MCF 10A (cell line): Measurements from ENCODE around the gene VKORC1. TPM values are rescaled to one million over a fixed set of nuclear protein-coding genes. Genes with fewer than 3 reads are reported as not detected.

ENCODE experiments used
- BruUV-seq: library from RNA; stranded (reverse); fragments of 400-500 nt; replicated peaks from 2 replicates; lab custom pipeline; 2021; lab: Mats Ljungman, UMichigan
- CTCF ChIA-PET: fragments of 300-600 bp; sonication (Branson Sonifier 250); formaldehyde crosslinking; extraction: SDS; loops from one replicate; lab custom pipeline; 2021; ENCODE audit warnings: antibody characterized with exemption, inconsistent platforms; lab: Yijun Ruan, JAX
- POLR2A ChIA-PET: fragments of 300-600, 350-650 bp; sonication (Branson Sonifier 250); formaldehyde crosslinking; extraction: SDS; loops from one replicate; lab custom pipeline; 2020; ENCODE audit warnings: antibody characterized with exemption, inconsistent platforms; lab: Yijun Ruan, JAX
- DNase-seq: peaks from one replicate; pipeline ENCODE4 v3.0.0-alpha.2; 2018; ENCODE audit not compliant: unreplicated experiment
- H3K27ac Mint-ChIP-seq: one replicate; pipeline ENCODE4 v1.8.0; 2022; ENCODE audit warnings: mild to moderate bottlenecking, low read depth, mixed read lengths; ENCODE audit not compliant: unreplicated experiment
- H3K27me3 Mint-ChIP-seq: one replicate; pipeline ENCODE4 v1.8.0; 2022; ENCODE audit warnings: mixed read lengths; ENCODE audit not compliant: insufficient read depth, unreplicated experiment
- H3K36me3 Mint-ChIP-seq: one replicate; pipeline ENCODE4 v1.8.0; 2022; ENCODE audit warnings: mild to moderate bottlenecking, moderate library complexity, mixed read lengths; ENCODE audit not compliant: insufficient read depth, unreplicated experiment
- H3K4me1 Mint-ChIP-seq: one replicate; pipeline ENCODE4 v1.8.0; 2022; ENCODE audit warnings: mixed read lengths; ENCODE audit not compliant: insufficient read depth, unreplicated experiment
- H3K4me3 Mint-ChIP-seq: one replicate; pipeline ENCODE4 v1.8.0; 2022; ENCODE audit warnings: mild to moderate bottlenecking, moderate library complexity, mixed read lengths; ENCODE audit not compliant: unreplicated experiment
- H3K9me3 Mint-ChIP-seq: one replicate; pipeline ENCODE4 v1.8.0; 2022; ENCODE audit warnings: mixed read lengths; ENCODE audit not compliant: unreplicated experiment
- CTCF ChIP-seq: fragments of 200-600 bp; IDR thresholded peaks from one replicate; pipeline ENCODE4 v1.8.0; 2022; ENCODE audit warnings: antibody characterized with exemption, mild to moderate bottlenecking; ENCODE audit not compliant: unreplicated experiment
- intact Hi-C: fragments of 100-400 bp; cut with micrococcal nuclease; formaldehyde crosslinking; loops from 2 replicates; pipeline ENCODE4 v1.14.1; 2022
- total RNA-seq: library from RNA; stranded (reverse); gene quantifications from 2 replicates; pipeline ENCODE4 v1.2.3, GENCODE V29; 2022

Gene VKORC1
- total RNA-seq, 1 experiment from 2014 or later: 66.3 TPM

- ChIA-PET POLR2A (interaction anchor here (0.6 to 7.5 kb wide), 22 partner anchors 10 to 759 kb away, joined by 3 to 201 read pairs (median 12); partner anchors contain the start of genes ARMC5, BCKDK, FUS and HSD3B7), CTCF (interaction anchor here (0.6 to 3.4 kb wide), 4 partner anchors 18 to 341 kb away, joined by 3 to 29 read pairs (median 5); partner anchors contain the start of gene PRSS8)
- Mint-ChIP-seq H3K27ac (peak overlapping the region; percentile 94), H3K36me3 (peaks cover 64% of the 10 kb centered on the region), H3K4me1 (peaks cover 16% of the 10 kb centered on the region), H3K9me3 (no peaks in the 10 kb centered on the region), H3K27me3 (no peaks in the 10 kb centered on the region), H3K4me3 (peak overlapping the region; percentile 74)
- intact Hi-C loops: loop anchor here (1.0 to 5.0 kb wide), 3 partner anchors 17 to 131 kb away; partner anchors contain the start of genes FUS, HSD3B7 and PRSS8
- no peak for TF ChIP-seq CTCF
- DNase-seq: peak; percentile 92
- BruUV-seq: TSS peak; percentile 42
Measured at GRCh38 chr16:31118223-31119155, 23.9 kb upstream of the VKORC1 start.

- BruUV-seq: TSS peak; percentile 74
- ChIA-PET CTCF (interaction anchor here (0.9 to 3.4 kb wide), 6 partner anchors 15 to 164 kb away, joined by 3 to 29 read pairs (median 4); partner anchors contain the start of genes HSD3B7 and PRSS8), POLR2A (interaction anchor here (0.6 to 7.5 kb wide), 32 partner anchors 9 to 1191 kb away, joined by 3 to 201 read pairs (median 6); partner anchors contain the start of genes ARMC5, BCKDK, FUS and HSD3B7)
- Mint-ChIP-seq H3K4me3 (peak within 1 kb of the TSS; percentile 74), H3K4me1 (peaks cover 16% of the 10 kb centered on the region), H3K9me3 (no peaks in the 10 kb centered on the region), H3K27ac (peak within 1 kb of the TSS; percentile 94), H3K36me3 (peaks cover 60% of the 10 kb centered on the region), H3K27me3 (no peaks in the 10 kb centered on the region)
- intact Hi-C loops: loop anchor here (1.0 to 5.0 kb wide), 3 partner anchors 18 to 130 kb away; partner anchors contain the start of genes FUS, HSD3B7 and PRSS8
- TF ChIP-seq CTCF: no peak
- DNase-seq: peak; percentile 99
Measured at GRCh38 chr16:31117384-31118222, 23.0 kb upstream of the VKORC1 start, which contains the start of gene KAT8. KAT8 (plus strand) TSS chr16:31117664; CDS start chr16:31117682, 18 bp downstream.

- Mint-ChIP-seq H3K9me3 (no peaks in the 10 kb centered on the region), H3K4me3 (no peak overlapping the region), H3K27ac (no peak overlapping the region), H3K27me3 (no peaks in the 10 kb centered on the region), H3K36me3 (peaks cover 55% of the 10 kb centered on the region), H3K4me1 (peaks cover 27% of the 10 kb centered on the region)
- intact Hi-C loops: no loop called here
- no peak for TF ChIP-seq CTCF
- no TSS peak for BruUV-seq
- POLR2A ChIA-PET: interaction anchor here (0.7 to 1.3 kb wide), 4 partner anchors 26 to 375 kb away, joined by 3 read pairs; partner anchors contain the start of gene FUS
- CTCF ChIA-PET: interaction anchor here (0.6 to 1.4 kb wide), 3 partner anchors 28 to 36 kb away, joined by 3 to 4 read pairs (median 3); partner anchors contain the start of gene PRSS36
- no peak for DNase-seq
Measured at GRCh38 chr16:31114468-31114867, 19.9 kb upstream of the VKORC1 start.
